NCI-H2171 treated with DMSO at 0.1 percent for 48 hours (cell line): ENCODE measurements around the gene MAGEA8.
"Not testable (repeated sequence)": the region's sequence is repeated elsewhere in the genome, so short reads cannot be mapped to it uniquely, and the experiment has no call there.

ENCODE experiments used
- DNase-seq: peaks from one replicate; lab custom pipeline; 2025; lab: John Stamatoyannopoulos, UW

Gene MAGEA8

GRCh38 chrX:149881081-149881711, at the start of gene MAGEA8:
Gene MAGEA8 (plus strand): TSS chrX:149881183. CDS start chrX:149884273, 3,090 bp downstream.
- DNase-seq = no peak

- DNase-seq = no peak
These were observed 49.5 kb upstream of the MAGEA8 start for GRCh38 chrX:149831473-149831872.

- DNase-seq = not testable (repeated sequence)
These were observed 44.3 kb upstream of the MAGEA8 start for GRCh38 chrX:149836728-149837127.

- DNase-seq = no peak
These were observed 43.8 kb upstream of the MAGEA8 start for GRCh38 chrX:149837167-149837566.

GRCh38 chrX:149837639-149838038, 43.3 kb upstream of the MAGEA8 start:
- no peak for DNase-seq

- no peak for DNase-seq
These were observed 39.1 kb upstream of the MAGEA8 start for GRCh38 chrX:149841929-149842328.

GRCh38 chrX:149845385-149845784, 35.6 kb upstream of the MAGEA8 start:
- DNase-seq = no peak

GRCh38 chrX:149846789-149847188, 34.2 kb upstream of the MAGEA8 start:
- no peak for DNase-seq

GRCh38 chrX:149848855-149849254, 32.1 kb upstream of the MAGEA8 start:
- no peak for DNase-seq

- no peak for DNase-seq
These were observed 31.2 kb upstream of the MAGEA8 start for GRCh38 chrX:149849787-149850186.

- no peak for DNase-seq
These were observed 29.1 kb upstream of the MAGEA8 start for GRCh38 chrX:149851864-149852263.

GRCh38 chrX:149853925-149854324, 27.1 kb upstream of the MAGEA8 start:
- DNase-seq = no peak

GRCh38 chrX:149858592-149858991, 22.4 kb upstream of the MAGEA8 start:
- DNase-seq = no peak

GRCh38 chrX:149860445-149860844, 20.5 kb upstream of the MAGEA8 start:
- no peak for DNase-seq

GRCh38 chrX:149865390-149865789, 15.6 kb upstream of the MAGEA8 start:
- DNase-seq = no peak

GRCh38 chrX:149867488-149867887, 13.5 kb upstream of the MAGEA8 start:
- no peak for DNase-seq

GRCh38 chrX:149870840-149871239, 10.1 kb upstream of the MAGEA8 start:
- no peak for DNase-seq

GRCh38 chrX:149871433-149871832, 9.6 kb upstream of the MAGEA8 start:
- DNase-seq = no peak

- DNase-seq = no peak
These were observed 9.0 kb upstream of the MAGEA8 start for GRCh38 chrX:149871940-149872339.

- DNase-seq = no peak
These were observed 3.8 kb upstream of the MAGEA8 start for GRCh38 chrX:149877157-149877556.

- DNase-seq = no peak
These were observed 3.3 kb upstream of the MAGEA8 start for GRCh38 chrX:149877636-149878035.

GRCh38 chrX:149890828-149891227, 9.8 kb downstream of the MAGEA8 start:
- not testable (repeated sequence) for DNase-seq

GRCh38 chrX:149898554-149898953, 17.6 kb downstream of the MAGEA8 start:
- DNase-seq = no peak
